Large intestine (tissue), 3 donors: ENCODE results near the gene FUOM. TPM values are rescaled to one million over a fixed set of nuclear protein-coding genes. Genes with fewer than 3 reads are reported as not detected.
"Not testable (repeated sequence)": the region's sequence is repeated elsewhere in the genome, so short reads cannot be mapped to it uniquely, and the experiment has no call there.

ENCODE experiments used
- DNase-seq, 2 donors: peaks; one replicate each; pipeline versions ENCODE4 v3.0.0 to v3.0.0-alpha.2; 2013
- H3K27ac ChIP-seq: one replicate; pipeline ENCODE4 v1.5.1; 2013; ENCODE audit warnings: low read length
- H3K27me3 ChIP-seq: 2 replicates; pipeline ENCODE4 v1.6.1; 2013; ENCODE audit warnings: low read length; ENCODE audit not compliant: control insufficient read depth, insufficient read depth
- H3K36me3 ChIP-seq: 2 replicates; pipeline ENCODE4 v1.6.1; 2013; ENCODE audit warnings: low read length; ENCODE audit not compliant: control insufficient read depth, insufficient read depth
- H3K4me1 ChIP-seq: one replicate; pipeline ENCODE4 v1.6.1; 2013; ENCODE audit warnings: low read length; ENCODE audit not compliant: control insufficient read depth, insufficient read depth
- H3K4me3 ChIP-seq: one replicate; pipeline ENCODE4 v1.5.1; 2013; ENCODE audit warnings: low read length
- H3K9me3 ChIP-seq: one replicate; pipeline ENCODE4 v1.6.1; 2013; ENCODE audit warnings: mild to moderate bottlenecking, low read depth, low read length, moderate library complexity; ENCODE audit not compliant: control insufficient read depth
- WGBS: methylation state at CpG from one replicate; pipeline ENCODE4 v1.1.5; 2013; ENCODE audit warnings: low lambda C conversion rate; ENCODE audit not compliant: insufficient coverage; 5-methylcytosine and 5-hydroxymethylcytosine counted together
- polyA plus RNA-seq: library from polyadenylated mRNA; unstranded; fragments of 120-200 nt; gene quantifications from one replicate; pipeline ENCODE4 v1.2.1, GENCODE V29; 2013

FUOM gene
- polyA plus RNA-seq, 1 donor = 56.9 TPM

GRCh38 chr10:133367461-133367860, 9.6 kb upstream of the FUOM start:
- H3K9me3 ChIP-seq, H3K27ac ChIP-seq, DNase-seq, H3K4me3 ChIP-seq, H3K27me3 ChIP-seq, H3K4me1 ChIP-seq: not testable (repeated sequence)
- WGBS = no CpG with 5 or more reads among the region's 7 CpGs
- peaks cover 71% of the 10 kb centered on the region for H3K36me3 ChIP-seq

GRCh38 chr10:133366751-133367150, 8.9 kb upstream of the FUOM start:
- H3K36me3 ChIP-seq = peaks cover 78% of the 10 kb centered on the region
- no peak for DNase-seq
- H3K4me3 ChIP-seq = no peak overlapping the region
- no peaks in the 10 kb centered on the region for H3K9me3 ChIP-seq
- H3K27ac ChIP-seq = no peak overlapping the region
- no CpG with 5 or more reads among the region's 13 CpGs for whole genome bisulfite sequencing
- no peaks in the 10 kb centered on the region for H3K27me3 ChIP-seq
- H3K4me1 ChIP-seq = no peaks in the 10 kb centered on the region

- no CpG with 5 or more reads among the region's 17 CpGs for WGBS
- Histone ChIP-seq H3K4me3 (no peak overlapping the region), H3K27me3 (no peaks in the 10 kb centered on the region), H3K9me3 (no peaks in the 10 kb centered on the region), H3K36me3 (peaks cover 77% of the 10 kb centered on the region), H3K4me1 (no peaks in the 10 kb centered on the region), H3K27ac (no peak overlapping the region)
- no peak for DNase-seq
These were observed 8.3 kb upstream of the FUOM start for GRCh38 chr10:133366130-133366478.

GRCh38 chr10:133365461-133366129, 7.8 kb upstream of the FUOM start:
- Histone ChIP-seq H3K4me3 (no peak overlapping the region), H3K27me3 (no peaks in the 10 kb centered on the region), H3K9me3 (no peaks in the 10 kb centered on the region), H3K27ac (no peak overlapping the region), H3K4me1 (peaks cover 3% of the 10 kb centered on the region), H3K36me3 (peaks cover 74% of the 10 kb centered on the region)
- WGBS = no CpG with 5 or more reads among the region's 13 CpGs
- no peak for DNase-seq

GRCh38 chr10:133364645-133365431, 7.0 kb upstream of the FUOM start:
- peaks cover 67% of the 10 kb centered on the region for H3K36me3 ChIP-seq
- peaks cover 10% of the 10 kb centered on the region for H3K4me1 ChIP-seq
- H3K9me3 ChIP-seq = no peaks in the 10 kb centered on the region
- WGBS = no CpG with 5 or more reads among the region's 29 CpGs
- no peak overlapping the region for H3K4me3 ChIP-seq
- no peak overlapping the region for H3K27ac ChIP-seq
- no peak for DNase-seq
- no peaks in the 10 kb centered on the region for H3K27me3 ChIP-seq

- Histone ChIP-seq H3K36me3 (peaks cover 49% of the 10 kb centered on the region), H3K4me1 (peaks cover 21% of the 10 kb centered on the region), H3K27ac (no peak overlapping the region), H3K9me3 (peaks cover 10% of the 10 kb centered on the region), H3K4me3 (no peak overlapping the region), H3K27me3 (no peaks in the 10 kb centered on the region)
- WGBS = no CpG with 5 or more reads among the region's 13 CpGs
- DNase-seq = no peak
These were observed 5.0 kb upstream of the FUOM start for GRCh38 chr10:133362846-133363245.

GRCh38 chr10:133361773-133362441, 4.1 kb upstream of the FUOM start:
- no peak for DNase-seq
- WGBS = 50% methylated on average over 2 of the region's 18 CpGs
- no peak overlapping the region for H3K27ac ChIP-seq
- H3K27me3 ChIP-seq = no peaks in the 10 kb centered on the region
- H3K4me3 ChIP-seq = no peak overlapping the region
- peaks cover 47% of the 10 kb centered on the region for H3K36me3 ChIP-seq
- peaks cover 10% of the 10 kb centered on the region for H3K9me3 ChIP-seq
- H3K4me1 ChIP-seq = peaks cover 21% of the 10 kb centered on the region

DNA sequence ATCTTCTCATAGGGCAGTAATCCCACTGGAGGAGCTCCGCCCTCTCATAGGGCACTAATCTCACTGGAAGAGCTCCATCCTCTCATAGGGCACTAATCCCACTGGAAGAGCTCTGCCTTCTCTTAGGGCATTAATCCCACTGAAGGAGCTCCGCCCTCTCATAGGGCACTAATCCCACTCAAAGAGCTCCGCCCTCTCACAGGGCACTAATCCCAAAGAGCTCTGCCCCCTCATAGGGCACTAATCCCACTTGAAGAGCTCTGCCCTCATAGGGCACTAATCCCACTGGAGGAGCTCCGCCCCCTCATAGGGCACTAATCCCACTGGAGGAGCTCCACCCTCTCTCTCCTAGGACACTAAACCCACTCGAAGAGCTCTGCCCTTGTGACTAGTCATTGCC, 3.4 kb upstream of the FUOM start:
- peaks cover 28% of the 10 kb centered on the region for H3K4me1 ChIP-seq
- H3K27me3 ChIP-seq = no peaks in the 10 kb centered on the region
- no peak for DNase-seq
- H3K27ac ChIP-seq = no peak overlapping the region
- WGBS = no CpG with 5 or more reads among the region's 5 CpGs
- H3K4me3 ChIP-seq = no peak overlapping the region
- H3K36me3 ChIP-seq = peaks cover 42% of the 10 kb centered on the region
- peaks cover 10% of the 10 kb centered on the region for H3K9me3 ChIP-seq

- peaks cover 10% of the 10 kb centered on the region for H3K9me3 ChIP-seq
- H3K27me3 ChIP-seq = no peaks in the 10 kb centered on the region
- no peak overlapping the region for H3K4me3 ChIP-seq
- peaks cover 42% of the 10 kb centered on the region for H3K36me3 ChIP-seq
- H3K27ac ChIP-seq = peak overlapping the region; percentile 62
- no CpG with 5 or more reads among the region's 17 CpGs for WGBS
- no peak for DNase-seq
- peaks cover 37% of the 10 kb centered on the region for H3K4me1 ChIP-seq
These were observed 2.3 kb upstream of the FUOM start for GRCh38 chr10:133359972-133360610.

DNA sequence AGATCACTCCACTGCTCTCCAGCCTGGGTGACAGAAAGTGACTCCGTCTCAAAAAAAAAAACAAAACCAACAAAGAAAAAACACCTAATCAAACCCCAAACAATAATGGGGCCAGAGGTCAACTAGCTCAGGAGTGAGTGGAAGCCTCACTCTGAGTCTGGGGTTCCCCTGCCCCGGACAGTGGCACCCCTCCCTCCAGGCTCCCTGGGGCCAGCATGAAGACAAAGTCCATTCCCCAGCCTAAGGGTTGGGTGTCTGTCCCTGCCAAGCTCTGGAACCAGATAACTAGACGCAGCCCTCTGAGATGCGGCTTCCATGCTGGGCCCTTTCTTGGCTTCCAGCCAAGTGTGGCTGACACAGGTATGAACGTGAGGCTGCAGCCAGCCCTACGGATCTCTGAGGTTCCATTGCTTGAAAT, 1.7 kb upstream of the FUOM start:
- H3K36me3 ChIP-seq = peaks cover 41% of the 10 kb centered on the region
- no peaks in the 10 kb centered on the region for H3K27me3 ChIP-seq
- WGBS = no CpG with 5 or more reads among the region's 6 CpGs
- DNase-seq = peak; percentile 95 to 97
- no peak overlapping the region for H3K4me3 ChIP-seq
- H3K4me1 ChIP-seq = peaks cover 38% of the 10 kb centered on the region
- H3K9me3 ChIP-seq = peaks cover 10% of the 10 kb centered on the region
- H3K27ac ChIP-seq = peak overlapping the region; percentile 64
